ENCODE measurements around the gene SHOX.
"Not testable (repeated sequence)": the region's sequence is repeated elsewhere in the genome, so short reads cannot be mapped to it uniquely, and the experiment has no call there.

The SHOX gene

DNA sequence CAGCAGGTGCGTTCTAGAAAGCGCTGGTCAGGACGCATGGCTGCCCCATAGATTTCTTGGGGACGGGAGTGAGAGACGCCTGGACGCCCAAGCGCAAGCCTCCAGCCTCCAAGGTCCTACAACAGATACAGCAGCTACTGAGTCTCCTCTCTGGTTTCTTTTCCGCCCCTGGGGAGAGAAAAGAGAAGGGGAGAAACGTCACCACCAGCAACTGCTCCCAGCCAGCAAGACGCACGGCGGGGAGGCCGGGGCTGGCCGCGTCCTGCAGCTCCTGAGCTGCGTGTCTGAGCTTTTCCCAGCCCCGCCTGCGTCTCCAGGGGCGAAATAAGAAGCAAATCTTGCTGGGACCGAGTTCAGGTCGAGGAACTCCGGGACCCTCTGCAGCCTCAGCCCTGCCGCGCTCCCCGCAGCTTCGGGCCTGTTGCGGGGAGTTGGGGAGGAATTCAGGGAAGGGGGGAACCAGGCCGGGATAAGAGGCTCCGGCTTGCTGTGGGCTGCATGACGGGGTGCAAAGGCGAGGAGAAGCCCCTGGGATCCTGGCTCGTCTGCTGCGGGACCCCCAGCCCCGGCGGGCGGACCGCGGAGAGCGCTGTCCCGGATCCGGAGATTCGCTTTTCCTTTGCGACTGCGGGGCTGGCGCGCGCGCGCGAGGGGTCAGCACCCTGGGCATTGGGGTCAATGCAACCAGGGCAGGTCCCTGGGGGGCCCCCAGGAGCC is 6.8 kb upstream of the SHOX start:
- no peak overlapping the region for H3K4me3 ChIP-seq (ENCODE audit: control insufficient read depth, low read depth, low read length)
- DNase-seq (ENCODE audit: low read depth), result no peak
- TF ChIP-seq, protein P1, sequence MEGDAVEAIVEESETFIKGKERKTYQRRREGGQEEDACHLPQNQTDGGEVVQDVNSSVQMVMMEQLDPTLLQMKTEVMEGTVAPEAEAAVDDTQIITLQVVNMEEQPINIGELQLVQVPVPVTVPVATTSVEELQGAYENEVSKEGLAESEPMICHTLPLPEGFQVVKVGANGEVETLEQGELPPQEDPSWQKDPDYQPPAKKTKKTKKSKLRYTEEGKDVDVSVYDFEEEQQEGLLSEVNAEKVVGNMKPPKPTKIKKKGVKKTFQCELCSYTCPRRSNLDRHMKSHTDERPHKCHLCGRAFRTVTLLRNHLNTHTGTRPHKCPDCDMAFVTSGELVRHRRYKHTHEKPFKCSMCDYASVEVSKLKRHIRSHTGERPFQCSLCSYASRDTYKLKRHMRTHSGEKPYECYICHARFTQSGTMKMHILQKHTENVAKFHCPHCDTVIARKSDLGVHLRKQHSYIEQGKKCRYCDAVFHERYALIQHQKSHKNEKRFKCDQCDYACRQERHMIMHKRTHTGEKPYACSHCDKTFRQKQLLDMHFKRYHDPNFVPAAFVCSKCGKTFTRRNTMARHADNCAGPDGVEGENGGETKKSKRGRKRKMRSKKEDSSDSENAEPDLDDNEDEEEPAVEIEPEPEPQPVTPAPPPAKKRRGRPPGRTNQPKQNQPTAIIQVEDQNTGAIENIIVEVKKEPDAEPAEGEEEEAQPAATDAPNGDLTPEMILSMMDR (IDR thresholded peaks at IDR 0.05; ENCODE audit: control insufficient read depth, insufficient read depth, low read depth, low read length, missing control alignments), result no peak

DNA sequence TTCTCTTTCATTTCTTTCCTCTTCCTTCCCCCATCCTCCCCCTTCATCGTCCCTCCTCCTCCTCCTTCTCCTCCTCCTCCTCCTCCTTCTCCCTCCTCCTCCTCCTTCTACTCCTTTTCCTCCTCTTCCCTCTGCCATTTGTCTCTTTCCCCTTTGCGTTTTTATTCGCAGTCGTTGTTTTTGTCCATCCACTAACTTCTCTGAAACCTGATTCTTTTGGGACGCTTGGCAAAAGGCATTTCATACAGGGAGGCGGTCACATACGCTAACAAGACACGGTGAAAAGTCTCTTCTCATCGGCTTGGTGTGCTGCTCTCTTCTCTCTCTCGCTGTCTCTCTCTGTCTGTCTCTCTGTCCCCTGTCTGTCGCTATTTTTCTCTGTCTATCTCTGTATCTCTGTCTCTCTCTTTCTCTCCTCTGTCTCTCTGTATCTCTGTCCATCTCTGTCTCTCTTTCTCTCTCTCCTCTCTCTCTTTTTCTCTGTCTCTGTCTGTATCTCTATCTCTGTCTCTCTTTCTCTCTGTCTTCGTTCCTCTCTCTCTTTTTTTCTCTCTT is 5.4 kb upstream of the SHOX start:
- TF ChIP-seq, protein P1 (IDR thresholded peaks at IDR 0.05; ENCODE audit: control insufficient read depth, insufficient read depth, low read depth, low read length, missing control alignments), result no peak
- no peak for DNase-seq (ENCODE audit: low read depth)
- no peak overlapping the region for H3K4me3 ChIP-seq (ENCODE audit: control insufficient read depth, low read depth, low read length)

DNA sequence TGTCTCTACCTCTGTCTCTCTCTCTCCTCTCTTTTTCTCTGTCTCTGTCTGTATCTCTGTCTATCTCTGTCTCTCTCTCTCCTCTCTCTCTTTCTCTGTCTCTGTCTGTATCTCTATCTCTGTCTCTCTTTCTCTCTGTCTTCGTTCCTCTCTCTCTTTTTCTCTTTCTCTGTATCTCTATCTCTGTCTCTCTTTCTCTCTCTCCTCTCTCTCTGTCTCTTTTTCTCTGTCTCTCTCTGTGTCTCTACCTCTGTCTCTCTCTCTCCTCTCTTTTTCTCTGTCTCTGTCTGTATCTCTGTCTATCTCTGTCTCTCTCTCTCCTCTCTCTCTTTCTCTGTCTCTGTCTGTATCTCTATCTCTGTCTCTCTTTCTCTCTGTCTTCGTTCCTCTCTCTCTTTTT is 4.5 kb upstream of the SHOX start:
- not testable (repeated sequence) for H3K4me3 ChIP-seq (ENCODE audit: control insufficient read depth, low read depth, low read length); DNase-seq (ENCODE audit: low read depth)

DNA sequence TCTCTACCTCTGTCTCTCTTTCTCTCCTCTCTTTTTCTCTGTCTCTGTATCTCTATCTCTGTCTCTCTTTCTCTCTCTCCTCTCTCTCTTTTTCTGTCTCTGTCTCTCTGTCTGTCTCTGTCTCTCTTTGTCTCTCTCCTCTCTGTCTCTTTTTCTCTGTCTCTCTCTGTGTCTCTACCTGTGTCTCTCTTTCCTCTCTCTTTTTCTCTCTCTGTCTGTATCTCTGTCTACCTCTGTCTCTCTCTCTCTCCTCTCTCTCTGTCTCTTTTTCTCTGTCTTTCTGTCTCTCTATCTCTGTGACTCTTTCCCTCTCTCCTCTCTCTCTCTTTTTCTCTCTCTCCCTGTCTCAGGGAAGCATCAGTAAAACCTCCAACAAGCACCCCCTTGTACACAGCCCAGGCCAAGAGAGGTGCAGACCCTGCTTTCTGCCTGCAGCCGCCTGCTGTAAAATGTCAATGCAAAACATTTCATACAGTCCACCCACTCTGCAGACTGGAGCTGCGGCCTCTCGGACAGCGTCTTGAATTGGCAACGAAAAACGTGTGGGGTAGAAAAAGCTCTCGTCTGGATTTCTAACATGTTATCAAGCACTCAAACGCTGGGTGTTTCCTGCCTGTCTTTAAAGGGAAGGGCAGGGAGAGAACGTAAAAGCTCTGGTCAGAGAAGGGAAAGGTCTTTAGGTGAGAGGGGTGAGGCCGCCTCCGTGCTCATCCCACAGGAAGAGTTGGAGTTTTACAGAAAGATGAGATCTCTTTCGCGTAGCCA is 3.7 kb upstream of the SHOX start:
- no peak overlapping the region for H3K4me3 ChIP-seq (ENCODE audit: control insufficient read depth, low read depth, low read length)
- no peak for DNase-seq (ENCODE audit: low read depth)
- TF ChIP-seq, protein P1 (IDR thresholded peaks at IDR 0.05; ENCODE audit: control insufficient read depth, insufficient read depth, low read depth, low read length, missing control alignments), result no peak

DNA sequence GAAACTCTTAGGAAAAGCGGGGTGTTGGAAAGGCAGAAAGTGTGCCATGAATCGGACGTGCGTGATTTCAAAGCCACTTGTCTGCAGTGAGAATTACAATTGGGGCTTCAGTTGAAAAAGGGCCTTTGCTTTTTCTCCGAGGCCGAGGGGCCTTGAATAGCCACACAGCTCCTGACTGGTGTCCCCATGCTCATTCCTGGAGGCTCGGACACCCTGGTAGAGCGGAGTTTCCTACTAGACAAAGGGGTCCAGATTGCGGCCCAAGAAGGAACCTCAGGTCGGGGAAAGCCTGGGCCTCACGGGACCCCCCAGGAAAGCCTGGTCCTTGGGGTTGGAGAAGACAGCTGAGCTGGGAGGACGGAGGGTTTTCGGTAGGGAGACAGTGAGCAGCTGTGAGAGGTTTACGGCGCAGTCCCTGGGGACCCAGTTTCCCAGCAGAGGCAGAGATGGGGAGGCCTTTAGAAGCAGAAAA is 3.0 kb upstream of the SHOX start:
- DNase-seq (ENCODE audit: low read depth), result no peak
- TF ChIP-seq, protein P1 (IDR thresholded peaks at IDR 0.05; ENCODE audit: control insufficient read depth, insufficient read depth, low read depth, low read length, missing control alignments), result no peak
- no peak overlapping the region for H3K4me3 ChIP-seq (ENCODE audit: control insufficient read depth, low read depth, low read length)

DNA sequence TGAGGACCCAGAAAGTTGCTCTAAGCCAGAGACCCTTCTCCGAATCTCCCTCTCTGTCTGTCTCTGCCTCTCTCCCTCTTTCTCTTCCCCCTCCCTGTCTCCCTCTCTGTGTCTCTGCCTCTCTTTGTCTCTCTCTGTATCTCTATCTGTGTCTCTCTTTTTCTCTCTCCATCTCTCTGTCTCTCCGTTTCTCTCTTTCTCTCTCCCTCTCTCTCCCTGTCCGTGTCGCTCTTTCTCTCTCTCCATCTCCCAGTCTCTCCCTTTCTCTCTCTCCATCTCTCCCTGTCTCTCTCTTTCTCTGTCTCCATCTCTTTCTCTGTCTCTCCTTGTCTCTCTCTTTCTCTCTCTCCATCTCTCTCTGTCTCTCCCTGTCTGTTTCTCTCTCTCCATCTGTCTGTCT is 2.6 kb upstream of the SHOX start:
- DNase-seq (ENCODE audit: low read depth), result no peak

More for the DNA sequence above, 2.6 kb upstream of the SHOX start:
- TF ChIP-seq, protein P1 (IDR thresholded peaks at IDR 0.05; ENCODE audit: control insufficient read depth, insufficient read depth, low read depth, low read length, missing control alignments), result no peak
- no peak overlapping the region for H3K4me3 ChIP-seq (ENCODE audit: control insufficient read depth, low read depth, low read length)
